Measurements from ENCODE around the gene INTS15. TPM values are rescaled to one million over a fixed set of nuclear protein-coding genes. Genes with fewer than 3 reads are reported as not detected.

INTS15 gene
- polyA plus RNA-seq, 1 donor from 2014 or later, result 36.2 TPM

GRCh38 chr7:6641305-6642035 is 51.6 kb downstream of the INTS15 start:
- Histone ChIP-seq H3F3A (ENCODE audit: insufficient read depth, low read length, poor library complexity, severe bottlenecking) (no peaks in the 10 kb centered on the region), H3K9ac (ENCODE audit: low read length) (no peak overlapping the region), H3K4me2 (ENCODE audit: low read length) (no peak overlapping the region), H3K9me2 (ENCODE audit: insufficient read depth, low read length) (no peaks in the 10 kb centered on the region), H3K27me3 (ENCODE audit: insufficient read depth, low read depth, low read length) (no peaks in the 10 kb centered on the region), H3K36me3 (ENCODE audit: insufficient read depth, low read length) (no peaks in the 10 kb centered on the region), H3K4me3 (ENCODE audit: low read length) (no peak overlapping the region), H3K9me3 (ENCODE audit: low read length) (no peaks in the 10 kb centered on the region), H2AFZ (ENCODE audit: low read depth, low read length) (no peak overlapping the region), H4K20me1 (ENCODE audit: insufficient read depth) (no peaks in the 10 kb centered on the region), H3K27ac (ENCODE audit: low read length) (no peak overlapping the region), H3K79me2 (replicated peaks; ENCODE audit: insufficient read depth, low read length) (peaks cover 31% of the 10 kb centered on the region)
- TF ChIP-seq POLR2AphosphoS5 (IDR thresholded peaks at IDR 0.05) (no peak), CTCF (IDR thresholded peaks at IDR 0.05; ENCODE audit: poor library complexity, severe bottlenecking) (no peak), SMC3 (conservative IDR thresholded peaks at IDR 0.05; ENCODE audit: poor library complexity) (no peak), EZH2 (IDR thresholded peaks at IDR 0.05; ENCODE audit: borderline replicate concordance, insufficient read depth, low read length, poor library complexity, severe bottlenecking) (no peak), TAF1 (IDR thresholded peaks at IDR 0.05; ENCODE audit: low read depth) (no peak), MXI1 (conservative IDR thresholded peaks at IDR 0.05; ENCODE audit: poor library complexity, severe bottlenecking) (no peak)

- no peak overlapping the region for H2AFZ ChIP-seq (ENCODE audit: low read depth, low read length)
Observed at GRCh38 chr7:6642239-6642839, 52.5 kb downstream of the INTS15 start.

More at GRCh38 chr7:6642239-6642839, 52.5 kb downstream of the INTS15 start:
- no peaks in the 10 kb centered on the region for H4K20me1 ChIP-seq (ENCODE audit: insufficient read depth)
- H3K9ac ChIP-seq (ENCODE audit: low read length), result no peak overlapping the region
- no peaks in the 10 kb centered on the region for H3K36me3 ChIP-seq (ENCODE audit: insufficient read depth, low read length)
- H3K79me2 ChIP-seq (replicated peaks; ENCODE audit: insufficient read depth, low read length), result peaks cover 31% of the 10 kb centered on the region
- no peak overlapping the region for H3K27ac ChIP-seq (ENCODE audit: low read length)
- H3K4me3 ChIP-seq (ENCODE audit: low read length), result no peak overlapping the region
- TF ChIP-seq SMC3 (conservative IDR thresholded peaks at IDR 0.05; ENCODE audit: poor library complexity) (no peak), RAD21 (conservative IDR thresholded peaks at IDR 0.05) (no peak), POLR2AphosphoS5 (IDR thresholded peaks at IDR 0.05) (no peak), EP300 (conservative IDR thresholded peaks at IDR 0.05; ENCODE audit: poor library complexity, severe bottlenecking) (no peak), EZH2 (IDR thresholded peaks at IDR 0.05; ENCODE audit: borderline replicate concordance, insufficient read depth, low read length, poor library complexity, severe bottlenecking) (no peak), CTCF (IDR thresholded peaks at IDR 0.05; ENCODE audit: poor library complexity, severe bottlenecking) (no peak), MXI1 (conservative IDR thresholded peaks at IDR 0.05; ENCODE audit: poor library complexity, severe bottlenecking) (no peak), TAF1 (IDR thresholded peaks at IDR 0.05; ENCODE audit: low read depth) (no peak)
- TF ChIP-seq, protein P1, sequence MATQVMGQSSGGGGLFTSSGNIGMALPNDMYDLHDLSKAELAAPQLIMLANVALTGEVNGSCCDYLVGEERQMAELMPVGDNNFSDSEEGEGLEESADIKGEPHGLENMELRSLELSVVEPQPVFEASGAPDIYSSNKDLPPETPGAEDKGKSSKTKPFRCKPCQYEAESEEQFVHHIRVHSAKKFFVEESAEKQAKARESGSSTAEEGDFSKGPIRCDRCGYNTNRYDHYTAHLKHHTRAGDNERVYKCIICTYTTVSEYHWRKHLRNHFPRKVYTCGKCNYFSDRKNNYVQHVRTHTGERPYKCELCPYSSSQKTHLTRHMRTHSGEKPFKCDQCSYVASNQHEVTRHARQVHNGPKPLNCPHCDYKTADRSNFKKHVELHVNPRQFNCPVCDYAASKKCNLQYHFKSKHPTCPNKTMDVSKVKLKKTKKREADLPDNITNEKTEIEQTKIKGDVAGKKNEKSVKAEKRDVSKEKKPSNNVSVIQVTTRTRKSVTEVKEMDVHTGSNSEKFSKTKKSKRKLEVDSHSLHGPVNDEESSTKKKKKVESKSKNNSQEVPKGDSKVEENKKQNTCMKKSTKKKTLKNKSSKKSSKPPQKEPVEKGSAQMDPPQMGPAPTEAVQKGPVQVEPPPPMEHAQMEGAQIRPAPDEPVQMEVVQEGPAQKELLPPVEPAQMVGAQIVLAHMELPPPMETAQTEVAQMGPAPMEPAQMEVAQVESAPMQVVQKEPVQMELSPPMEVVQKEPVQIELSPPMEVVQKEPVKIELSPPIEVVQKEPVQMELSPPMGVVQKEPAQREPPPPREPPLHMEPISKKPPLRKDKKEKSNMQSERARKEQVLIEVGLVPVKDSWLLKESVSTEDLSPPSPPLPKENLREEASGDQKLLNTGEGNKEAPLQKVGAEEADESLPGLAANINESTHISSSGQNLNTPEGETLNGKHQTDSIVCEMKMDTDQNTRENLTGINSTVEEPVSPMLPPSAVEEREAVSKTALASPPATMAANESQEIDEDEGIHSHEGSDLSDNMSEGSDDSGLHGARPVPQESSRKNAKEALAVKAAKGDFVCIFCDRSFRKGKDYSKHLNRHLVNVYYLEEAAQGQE (IDR thresholded peaks at IDR 0.05; ENCODE audit: borderline replicate concordance), result no peak
- H3K9me3 ChIP-seq (ENCODE audit: low read length), result no peaks in the 10 kb centered on the region
- H3K4me2 ChIP-seq (ENCODE audit: low read length), result no peak overlapping the region
- H3K27me3 ChIP-seq (ENCODE audit: insufficient read depth, low read depth, low read length), result no peaks in the 10 kb centered on the region
- H3K9me2 ChIP-seq (ENCODE audit: insufficient read depth, low read length), result no peaks in the 10 kb centered on the region
- H3F3A ChIP-seq (ENCODE audit: insufficient read depth, low read length, poor library complexity, severe bottlenecking), result no peaks in the 10 kb centered on the region
